ENCODE results near the gene CARD11.

Gene CARD11

GRCh38 chr7:2996141-2996540, 47.5 kb downstream of the CARD11 start:
- no peak overlapping the region for H3K27ac ChIP-seq (ENCODE audit: low read length)
- no peak overlapping the region for H3K4me3 ChIP-seq (ENCODE audit: low read length)
- no peaks in the 10 kb centered on the region for H3K27me3 ChIP-seq (ENCODE audit: insufficient read depth, low read length)
- H3K9ac ChIP-seq (ENCODE audit: low read depth, low read length): no peak overlapping the region
- peaks cover 5% of the 10 kb centered on the region for H3K9me3 ChIP-seq (ENCODE audit: insufficient read depth, low read depth, low read length)
- H3K4me1 ChIP-seq (ENCODE audit: insufficient read depth, low read length): no peaks in the 10 kb centered on the region
- no peaks in the 10 kb centered on the region for H3K36me3 ChIP-seq (ENCODE audit: insufficient read depth, low read depth, low read length)

DNA sequence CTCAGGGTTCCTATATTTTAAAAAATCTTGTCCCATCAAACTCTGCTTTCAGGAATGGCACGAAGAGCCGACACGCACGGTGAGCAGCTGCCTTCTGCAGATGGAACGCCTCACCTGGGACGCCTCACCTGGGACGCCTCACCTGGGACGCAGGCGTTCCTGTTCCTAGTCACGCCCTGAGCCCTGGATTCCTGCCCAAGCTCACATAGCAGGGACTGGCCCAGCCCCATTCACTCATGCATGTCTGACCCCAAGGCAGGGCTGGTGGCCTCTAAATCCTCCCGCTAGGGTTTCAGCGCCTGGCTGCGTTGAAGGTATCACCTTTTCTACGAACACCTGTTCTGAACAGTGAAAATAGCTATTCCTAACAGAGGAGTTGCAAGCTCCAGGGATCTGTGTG, 49.8 kb downstream of the CARD11 start:
- Histone ChIP-seq H3K27ac (ENCODE audit: low read length) (no peak overlapping the region), H3K36me3 (ENCODE audit: insufficient read depth, low read depth, low read length) (no peaks in the 10 kb centered on the region), H3K4me1 (ENCODE audit: insufficient read depth, low read length) (no peaks in the 10 kb centered on the region), H3K9me3 (ENCODE audit: insufficient read depth, low read depth, low read length) (peaks cover 5% of the 10 kb centered on the region), H3K9ac (ENCODE audit: low read depth, low read length) (no peak overlapping the region), H3K4me3 (ENCODE audit: low read length) (no peak overlapping the region), H3K27me3 (ENCODE audit: insufficient read depth, low read length) (no peaks in the 10 kb centered on the region)

GRCh38 chr7:2993396-2993795, 50.3 kb downstream of the CARD11 start:
- Histone ChIP-seq H3K27ac (ENCODE audit: low read length) (no peak overlapping the region), H3K9me3 (ENCODE audit: insufficient read depth, low read depth, low read length) (peaks cover 5% of the 10 kb centered on the region), H3K36me3 (ENCODE audit: insufficient read depth, low read depth, low read length) (no peaks in the 10 kb centered on the region)

DNA sequence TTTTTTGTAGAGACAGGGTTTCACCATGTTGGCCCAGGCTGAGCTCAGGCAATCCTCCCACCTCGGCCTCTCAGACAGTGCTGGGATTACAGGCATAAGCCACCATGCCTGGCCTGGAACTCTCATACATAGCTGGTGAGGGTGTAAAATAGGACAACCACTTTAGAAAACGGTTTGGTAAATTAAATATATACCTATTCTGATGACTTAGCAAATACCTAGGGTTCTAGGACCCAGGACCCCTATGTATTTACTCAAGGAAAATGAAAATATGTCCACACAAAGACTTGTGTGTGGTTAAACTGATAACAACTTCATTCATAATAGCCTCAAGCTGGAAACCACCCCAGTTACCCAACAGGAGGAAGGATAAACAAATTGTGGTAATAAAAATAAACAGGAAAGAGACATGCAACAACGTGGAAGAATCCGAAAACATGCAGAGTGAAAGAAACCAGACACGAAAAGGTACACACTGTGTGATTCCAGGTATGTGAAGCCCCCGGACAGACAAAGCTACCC, 52.7 kb downstream of the CARD11 start:
- Histone ChIP-seq H3K9ac (ENCODE audit: low read depth, low read length) (no peak overlapping the region), H3K27me3 (ENCODE audit: insufficient read depth, low read length) (no peaks in the 10 kb centered on the region), H3K9me3 (ENCODE audit: insufficient read depth, low read depth, low read length) (peaks cover 5% of the 10 kb centered on the region), H3K4me3 (ENCODE audit: low read length) (no peak overlapping the region), H3K4me1 (ENCODE audit: insufficient read depth, low read length) (no peaks in the 10 kb centered on the region), H3K36me3 (ENCODE audit: insufficient read depth, low read depth, low read length) (no peaks in the 10 kb centered on the region), H3K27ac (ENCODE audit: low read length) (no peak overlapping the region)

More at GRCh38 chr7:2993396-2993795, 50.3 kb downstream of the CARD11 start:
- Histone ChIP-seq H3K9ac (ENCODE audit: low read depth, low read length) (no peak overlapping the region), H3K4me1 (ENCODE audit: insufficient read depth, low read length) (no peaks in the 10 kb centered on the region), H3K4me3 (ENCODE audit: low read length) (no peak overlapping the region), H3K27me3 (ENCODE audit: insufficient read depth, low read length) (no peaks in the 10 kb centered on the region)

DNA sequence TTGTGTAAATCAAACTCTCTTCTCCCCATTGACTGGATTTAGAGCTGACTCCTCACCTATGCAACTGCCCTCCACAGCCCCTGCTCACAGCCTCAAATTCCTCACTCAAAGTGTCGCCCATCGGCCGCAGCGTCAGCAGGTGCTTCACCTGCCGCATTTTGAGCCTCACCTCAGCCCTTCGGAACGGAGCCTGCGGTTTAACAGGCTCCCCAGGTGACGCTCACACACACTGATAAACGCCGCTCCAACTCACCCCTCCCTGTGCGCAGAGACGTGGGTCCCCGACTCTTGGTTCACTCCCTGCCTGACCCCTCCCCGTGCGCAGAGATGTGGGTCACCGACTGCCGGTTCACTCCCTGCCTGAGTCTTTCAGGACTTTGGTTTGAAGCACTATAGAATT, 57.1 kb downstream of the CARD11 start:
- Histone ChIP-seq H3K36me3 (ENCODE audit: insufficient read depth, low read depth, low read length) (no peaks in the 10 kb centered on the region), H3K4me1 (ENCODE audit: insufficient read depth, low read length) (no peaks in the 10 kb centered on the region), H3K9me3 (ENCODE audit: insufficient read depth, low read depth, low read length) (no peaks in the 10 kb centered on the region), H3K27ac (ENCODE audit: low read length) (no peak overlapping the region), H3K9ac (ENCODE audit: low read depth, low read length) (no peak overlapping the region), H3K27me3 (ENCODE audit: insufficient read depth, low read length) (no peaks in the 10 kb centered on the region), H3K4me3 (ENCODE audit: low read length) (no peak overlapping the region)

DNA sequence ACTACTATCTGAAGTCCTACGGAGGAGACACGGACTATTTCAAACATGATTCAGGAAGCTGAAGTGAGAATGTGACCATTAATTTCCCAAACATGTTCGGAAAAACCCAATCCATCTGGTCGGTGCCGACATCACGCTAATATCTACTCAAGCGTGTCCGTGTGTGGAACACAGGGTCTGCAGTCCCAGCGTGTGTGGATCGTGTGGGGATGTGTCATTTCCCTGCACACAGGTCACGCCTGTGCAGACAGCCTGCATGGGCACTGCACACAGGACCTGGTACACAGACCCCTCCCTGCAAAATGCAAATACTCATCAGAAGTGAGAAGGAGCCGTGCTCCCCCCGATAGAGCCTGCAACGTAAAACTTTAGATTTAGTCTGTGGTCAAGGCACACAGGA, 57.8 kb downstream of the CARD11 start:
- Histone ChIP-seq H3K9ac (ENCODE audit: low read depth, low read length) (no peak overlapping the region), H3K4me3 (ENCODE audit: low read length) (no peak overlapping the region), H3K36me3 (ENCODE audit: insufficient read depth, low read depth, low read length) (no peaks in the 10 kb centered on the region), H3K27me3 (ENCODE audit: insufficient read depth, low read length) (no peaks in the 10 kb centered on the region), H3K9me3 (ENCODE audit: insufficient read depth, low read depth, low read length) (no peaks in the 10 kb centered on the region), H3K4me1 (ENCODE audit: insufficient read depth, low read length) (no peaks in the 10 kb centered on the region), H3K27ac (ENCODE audit: low read length) (no peak overlapping the region)

GRCh38 chr7:2984091-2984490, 59.6 kb downstream of the CARD11 start:
- Histone ChIP-seq H3K27me3 (ENCODE audit: insufficient read depth, low read length) (no peaks in the 10 kb centered on the region), H3K9me3 (ENCODE audit: insufficient read depth, low read depth, low read length) (no peaks in the 10 kb centered on the region), H3K36me3 (ENCODE audit: insufficient read depth, low read depth, low read length) (no peaks in the 10 kb centered on the region), H3K4me1 (ENCODE audit: insufficient read depth, low read length) (peaks cover 8% of the 10 kb centered on the region; the same call in 1 of the 2 replicates), H3K4me3 (ENCODE audit: low read length) (no peak overlapping the region), H3K27ac (ENCODE audit: low read length) (no peak overlapping the region), H3K9ac (ENCODE audit: low read depth, low read length) (no peak overlapping the region)

DNA sequence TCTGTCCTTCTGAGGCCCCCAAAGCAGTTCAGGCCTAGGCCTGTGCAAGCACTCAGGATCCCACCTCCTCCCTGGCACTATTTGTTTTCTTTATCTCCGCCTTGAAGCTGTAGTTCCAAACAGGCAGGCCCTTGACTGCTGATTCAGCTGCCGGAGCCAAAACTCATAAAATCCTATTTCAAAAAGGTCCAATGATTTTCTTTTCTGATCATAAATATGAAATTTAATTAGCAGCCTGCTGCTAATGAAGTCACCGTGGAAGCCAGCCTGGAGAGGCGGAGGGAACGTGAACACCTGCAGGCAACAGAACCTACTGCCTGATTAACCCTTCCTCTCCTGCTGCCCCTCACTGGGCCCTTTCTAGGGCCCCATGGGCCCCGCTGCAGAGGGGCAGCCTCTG, 60.1 kb downstream of the CARD11 start:
- Histone ChIP-seq H3K9ac (ENCODE audit: low read depth, low read length) (no peak overlapping the region), H3K9me3 (ENCODE audit: insufficient read depth, low read depth, low read length) (no peaks in the 10 kb centered on the region), H3K4me1 (ENCODE audit: insufficient read depth, low read length) (peaks cover 12% of the 10 kb centered on the region; the same call in 1 of the 2 replicates), H3K27ac (ENCODE audit: low read length) (no peak overlapping the region), H3K4me3 (ENCODE audit: low read length) (no peak overlapping the region), H3K36me3 (ENCODE audit: insufficient read depth, low read depth, low read length) (no peaks in the 10 kb centered on the region), H3K27me3 (ENCODE audit: insufficient read depth, low read length) (no peaks in the 10 kb centered on the region)

DNA sequence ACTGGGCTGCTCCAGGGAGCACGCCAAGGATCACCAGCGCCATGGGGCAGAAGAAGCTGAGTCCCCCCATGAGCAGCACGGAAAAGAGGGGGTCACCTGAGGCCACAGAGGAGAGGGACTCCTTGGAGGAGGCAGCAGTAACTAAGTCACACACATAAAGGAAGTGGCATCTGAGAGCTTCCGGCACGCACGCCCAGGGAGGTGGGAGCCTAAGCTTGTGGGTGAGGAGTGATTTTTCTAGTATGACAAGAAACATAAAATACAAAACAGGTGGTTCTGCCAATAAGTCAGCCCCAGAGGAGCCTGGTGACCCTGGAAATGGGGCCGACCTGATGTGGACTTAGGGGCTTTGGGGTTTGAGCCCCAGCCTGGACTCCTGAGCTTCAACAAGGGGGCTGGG, 60.8 kb downstream of the CARD11 start:
- no peaks in the 10 kb centered on the region for H3K36me3 ChIP-seq (ENCODE audit: insufficient read depth, low read depth, low read length)
- H3K9ac ChIP-seq (ENCODE audit: low read depth, low read length): no peak overlapping the region
- no peak overlapping the region for H3K4me3 ChIP-seq (ENCODE audit: low read length)
- H3K9me3 ChIP-seq (ENCODE audit: insufficient read depth, low read depth, low read length): no peaks in the 10 kb centered on the region
- peaks cover 12% of the 10 kb centered on the region; the same call in 1 of the 2 replicates for H3K4me1 ChIP-seq (ENCODE audit: insufficient read depth, low read length)
- no peak overlapping the region for H3K27ac ChIP-seq (ENCODE audit: low read length)
- H3K27me3 ChIP-seq (ENCODE audit: insufficient read depth, low read length): no peaks in the 10 kb centered on the region

- Histone ChIP-seq H3K9me3 (ENCODE audit: insufficient read depth, low read depth, low read length) (no peaks in the 10 kb centered on the region), H3K4me1 (ENCODE audit: insufficient read depth, low read length) (peaks cover 12% of the 10 kb centered on the region; the same call in 1 of the 2 replicates), H3K27me3 (ENCODE audit: insufficient read depth, low read length) (no peaks in the 10 kb centered on the region), H3K9ac (ENCODE audit: low read depth, low read length) (no peak overlapping the region), H3K36me3 (ENCODE audit: insufficient read depth, low read depth, low read length) (no peaks in the 10 kb centered on the region), H3K27ac (ENCODE audit: low read length) (no peak overlapping the region), H3K4me3 (ENCODE audit: low read length) (no peak overlapping the region)
Observed at GRCh38 chr7:2982401-2982800, 61.3 kb downstream of the CARD11 start.

DNA sequence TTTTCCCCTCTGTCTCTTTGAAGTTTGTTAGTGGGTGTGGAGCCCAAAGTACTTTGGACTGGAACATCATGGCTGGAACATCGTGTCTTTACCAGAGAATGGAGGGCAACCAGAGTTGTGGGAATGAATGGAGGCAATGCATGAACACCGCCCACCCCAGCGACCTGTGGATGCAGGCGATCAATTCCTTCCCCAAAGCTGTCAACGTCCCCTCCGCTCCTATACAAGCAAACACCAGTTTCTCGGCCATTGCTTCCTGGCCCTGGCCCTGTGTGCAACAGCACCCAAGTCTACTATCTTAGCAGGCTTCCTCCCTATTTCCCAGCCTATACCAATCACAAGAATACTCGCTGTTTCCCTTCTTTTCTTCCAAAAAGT, 62.6 kb downstream of the CARD11 start:
- Histone ChIP-seq H3K9me3 (ENCODE audit: insufficient read depth, low read depth, low read length) (no peaks in the 10 kb centered on the region), H3K36me3 (ENCODE audit: insufficient read depth, low read depth, low read length) (no peaks in the 10 kb centered on the region), H3K4me1 (ENCODE audit: insufficient read depth, low read length) (peaks cover 12% of the 10 kb centered on the region; the same call in 1 of the 2 replicates), H3K27me3 (ENCODE audit: insufficient read depth, low read length) (no peaks in the 10 kb centered on the region), H3K27ac (ENCODE audit: low read length) (no peak overlapping the region), H3K9ac (ENCODE audit: low read depth, low read length) (no peak overlapping the region), H3K4me3 (ENCODE audit: low read length) (no peak overlapping the region)

DNA sequence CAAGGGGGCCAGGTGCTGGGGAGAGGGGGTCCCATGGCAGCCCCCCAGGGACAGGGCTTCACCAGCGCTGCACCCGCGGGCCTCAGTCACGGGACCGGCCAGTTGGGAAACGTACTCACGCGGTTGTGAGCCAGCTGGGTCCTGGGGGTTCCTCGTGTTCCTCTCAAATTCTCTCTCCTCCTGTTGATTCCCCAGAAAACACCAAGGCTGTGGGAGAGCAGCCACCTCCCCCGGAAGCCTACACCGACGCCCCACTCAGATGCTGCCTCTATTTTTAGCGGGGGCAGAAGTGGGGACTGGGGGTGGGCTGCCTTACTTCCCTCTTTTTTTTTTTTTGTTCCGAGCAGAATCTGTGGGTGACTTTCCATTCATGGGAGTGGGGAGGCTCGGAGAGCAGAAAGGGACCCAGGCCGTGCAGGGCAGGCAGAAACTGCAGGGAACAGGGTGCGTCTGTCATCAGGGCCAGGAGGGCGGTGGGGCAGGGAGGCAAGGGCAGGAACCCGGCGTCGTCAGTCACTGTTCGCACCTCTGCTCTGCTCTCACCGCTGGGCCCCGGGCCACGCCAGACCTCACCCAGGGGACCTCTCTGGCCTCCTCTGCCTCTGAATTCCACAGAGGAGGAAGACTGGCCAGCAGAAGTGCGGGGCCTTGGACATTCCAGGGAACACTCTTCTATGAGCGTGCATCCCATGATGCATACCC, 63.1 kb downstream of the CARD11 start:
- no peaks in the 10 kb centered on the region for H3K36me3 ChIP-seq (ENCODE audit: insufficient read depth, low read depth, low read length)
- no peaks in the 10 kb centered on the region for H3K27me3 ChIP-seq (ENCODE audit: insufficient read depth, low read length)
- H3K27ac ChIP-seq (ENCODE audit: low read length): no peak overlapping the region
- no peaks in the 10 kb centered on the region for H3K9me3 ChIP-seq (ENCODE audit: insufficient read depth, low read depth, low read length)
- no peak overlapping the region for H3K4me3 ChIP-seq (ENCODE audit: low read length)
- H3K9ac ChIP-seq (ENCODE audit: low read depth, low read length): no peak overlapping the region
- peaks cover 12% of the 10 kb centered on the region; the same call in 1 of the 2 replicates for H3K4me1 ChIP-seq (ENCODE audit: insufficient read depth, low read length)

Data from iPS-20b (cell line).